OCI-LY1 (cell line): ENCODE results near the gene CASKIN2.

Experiments used
- H2AFZ ChIP-seq: fragments of 200-600 bp; sonication (generic), shearing (Covaris generic); 2 replicates; pipeline ENCODE4 v1.6.0; 2014; ENCODE audit warnings: antibody characterized with exemption, mild to moderate bottlenecking, low read length
- H3F3A ChIP-seq: fragments of 200-600 bp; sonication (generic), shearing (Covaris generic); 2 replicates; pipeline ENCODE4 v1.6.0; 2014; ENCODE audit warnings: mild to moderate bottlenecking, antibody characterized with exemption, low read length, moderate library complexity; ENCODE audit not compliant: insufficient read depth
- H3K27ac ChIP-seq: fragments of 200-600 bp; sonication (generic); 2 replicates; pipeline ENCODE4 v1.5.1; 2014; ENCODE audit warnings: low read length, mixed run types, mild to moderate bottlenecking, low read depth; ENCODE audit not compliant: poor library complexity, severe bottlenecking
- H3K27me3 ChIP-seq: fragments of 200-600 bp; sonication (generic); 2 replicates; pipeline ENCODE4 v1.6.0; 2014; ENCODE audit warnings: antibody characterized with exemption, mild to moderate bottlenecking, low read length, moderate library complexity; ENCODE audit not compliant: insufficient read depth
- H3K36me3 ChIP-seq: fragments of 200-600 bp; sonication (generic); 2 replicates; pipeline ENCODE4 v1.6.1; 2014; ENCODE audit warnings: mild to moderate bottlenecking, antibody characterized with exemption, low read length, moderate library complexity, mixed read lengths; ENCODE audit not compliant: insufficient read depth
- H3K4me1 ChIP-seq: fragments of 200-600 bp; sonication (generic); 2 replicates; pipeline ENCODE4 v1.5.1; 2014; ENCODE audit warnings: mild to moderate bottlenecking, low read length, moderate library complexity; ENCODE audit not compliant: insufficient read depth, severe bottlenecking
- H3K4me2 ChIP-seq: fragments of 200-600 bp; sonication (generic), shearing (Covaris generic); 2 replicates; pipeline ENCODE4 v1.6.1; 2014; ENCODE audit warnings: low read length
- H3K4me3 ChIP-seq: fragments of 200-600 bp; sonication (generic); 2 replicates; pipeline ENCODE4 v1.5.1; 2014; ENCODE audit warnings: low read length, low read depth, mild to moderate bottlenecking, mixed read lengths; ENCODE audit not compliant: poor library complexity, severe bottlenecking
- H3K79me2 ChIP-seq: fragments of 200-600 bp; shearing (Covaris generic); 2 replicates; pipeline ENCODE4 v1.6.1; 2016; ENCODE audit warnings: mixed run types, low read length, mixed read lengths; ENCODE audit not compliant: insufficient read depth
- H3K9ac ChIP-seq: fragments of 200-600 bp; sonication (generic), shearing (Covaris generic); 2 replicates; pipeline ENCODE4 v1.6.1; 2014; ENCODE audit warnings: mild to moderate bottlenecking, low read length, mixed read lengths
- H3K9me2 ChIP-seq: fragments of 200-600 bp; sonication (generic), shearing (Covaris generic); 2 replicates; pipeline ENCODE4 v1.6.1; 2014; ENCODE audit warnings: low read depth, mild to moderate bottlenecking, low read length, mixed read lengths
- H3K9me3 ChIP-seq: fragments of 200-600 bp; shearing (Covaris generic); 2 replicates; pipeline ENCODE4 v1.6.1; 2014; ENCODE audit warnings: low read length, mixed read lengths
- H4K20me1 ChIP-seq: fragments of 200-600 bp; sonication (generic), shearing (Covaris generic); 2 replicates; pipeline ENCODE4 v1.6.0; 2016; ENCODE audit warnings: mild to moderate bottlenecking, low read length; ENCODE audit not compliant: insufficient read depth
- CTCF ChIP-seq: fragments of 200-600 bp; sonication (generic), shearing (Covaris generic); IDR thresholded peaks from 2 replicates; pipeline ENCODE4 v1.5.1; 2017; ENCODE audit warnings: mild to moderate bottlenecking, antibody characterized with exemption, low read length, moderate library complexity, mixed read lengths
- EZH2 ChIP-seq: fragments of 200-600 bp; sonication (generic), shearing (Covaris generic); IDR thresholded peaks from 2 replicates; pipeline ENCODE4 v1.8.0; 2017; ENCODE audit warnings: borderline replicate concordance, mixed run types, mild to moderate bottlenecking, antibody characterized with exemption, low read length, moderate library complexity, mixed read lengths

CASKIN2 gene

GRCh38 chr17:75535871-75536270 lies 20.5 kb upstream of the CASKIN2 start:
- Histone ChIP-seq H3K36me3 (no peaks in the 10 kb centered on the region), H3K27ac (no peak overlapping the region), H3K4me2 (no peak overlapping the region), H4K20me1 (no peaks in the 10 kb centered on the region), H3K4me1 (no peaks in the 10 kb centered on the region), H3K79me2 (no peaks in the 10 kb centered on the region), H3K9me3 (no peaks in the 10 kb centered on the region), H3K9ac (no peak overlapping the region), H3K4me3 (no peak overlapping the region), H3K9me2 (no peaks in the 10 kb centered on the region), H2AFZ (no peak overlapping the region), H3F3A (no peaks in the 10 kb centered on the region), H3K27me3 (no peaks in the 10 kb centered on the region)
- TF ChIP-seq CTCF, result no peak
- no peak for TF ChIP-seq EZH2

- Histone ChIP-seq H3K36me3 (no peaks in the 10 kb centered on the region), H3K9me2 (no peaks in the 10 kb centered on the region), H3K4me3 (no peak overlapping the region), H4K20me1 (no peaks in the 10 kb centered on the region), H3K4me2 (no peak overlapping the region), H3K27me3 (no peaks in the 10 kb centered on the region), H3K9ac (no peak overlapping the region), H3K27ac (no peak overlapping the region), H3K79me2 (no peaks in the 10 kb centered on the region), H3K4me1 (no peaks in the 10 kb centered on the region), H3F3A (no peaks in the 10 kb centered on the region), H2AFZ (no peak overlapping the region), H3K9me3 (no peaks in the 10 kb centered on the region)
- no peak for TF ChIP-seq EZH2
- TF ChIP-seq CTCF, result no peak
These were observed 19.8 kb upstream of the CASKIN2 start for GRCh38 chr17:75535119-75535537.

- Histone ChIP-seq H3K4me2 (no peak overlapping the region), H4K20me1 (no peaks in the 10 kb centered on the region), H3K9me3 (no peaks in the 10 kb centered on the region), H3K4me1 (peaks cover under 1% of the 10 kb centered on the region), H3K4me3 (no peak overlapping the region), H3K27ac (no peak overlapping the region), H3K79me2 (no peaks in the 10 kb centered on the region), H3K9me2 (no peaks in the 10 kb centered on the region), H2AFZ (no peak overlapping the region), H3K36me3 (no peaks in the 10 kb centered on the region), H3F3A (no peaks in the 10 kb centered on the region), H3K9ac (no peak overlapping the region), H3K27me3 (no peaks in the 10 kb centered on the region; the same call in 1 of the 2 replicates)
- TF ChIP-seq CTCF (no peak), EZH2 (no peak)
These were observed 16.4 kb upstream of the CASKIN2 start for GRCh38 chr17:75531721-75532072.
